IMR-90 (cell line): Measurements from ENCODE around the gene EBF4. TPM values are rescaled to one million over a fixed set of nuclear protein-coding genes. Genes with fewer than 3 reads are reported as not detected.

Experiments used
- ATAC-seq: fragments of 200-7000 bp; cut with Tn5 transposase; 2 replicates; pipeline ENCODE4 v1.9.1; 2020; ENCODE audit warnings: low read depth, mild to moderate bottlenecking, moderate library complexity
- BruUV-seq: library from RNA; stranded (reverse); fragments of 400-500 nt; replicated peaks from 2 replicates; lab custom pipeline; 2021; lab: Mats Ljungman, UMichigan
- CTCF ChIA-PET: fragments of 300-600 bp; formaldehyde crosslinking; extraction: SDS; loops from one replicate; lab custom pipeline; 2021; ENCODE audit warnings: antibody characterized with exemption; lab: Yijun Ruan, JAX
- POLR2A ChIA-PET: fragments of 300-600 bp; sonication (Branson Sonifier 250); formaldehyde crosslinking; loops from one replicate; lab custom pipeline; 2022; ENCODE audit warnings: antibody characterized with exemption; ENCODE audit not compliant: unreplicated experiment; lab: Charles Lee
- DNase-seq: peaks from one replicate; pipeline ENCODE4 v3.0.0; 2013
- H2AFZ ChIP-seq: replicated peaks from 2 replicates; pipeline ENCODE3; 2013; ENCODE audit warnings: low read length, mild to moderate bottlenecking; ENCODE audit not compliant: poor library complexity
- H2AK5ac ChIP-seq: 2 replicates; pipeline ENCODE4 v1.6.1; 2013; ENCODE audit warnings: low read depth, low read length, inconsistent platforms
- H2AK9ac ChIP-seq: replicated peaks from 2 replicates; pipeline ENCODE3; 2013; ENCODE audit warnings: mild to moderate bottlenecking, low read depth, low read length, moderate library complexity; ENCODE audit not compliant: poor library complexity
- H2BK120ac ChIP-seq: 2 replicates; pipeline ENCODE4 v1.6.1; 2013; ENCODE audit warnings: low read depth, low read length, inconsistent platforms
- H2BK15ac ChIP-seq: 3 replicates; pipeline ENCODE4 v1.6.1; 2013; ENCODE audit warnings: low read depth, low read length, inconsistent platforms
- H2BK20ac ChIP-seq: 2 replicates; pipeline ENCODE4 v1.6.1; 2013; ENCODE audit warnings: low read depth, mild to moderate bottlenecking, inconsistent platforms, low read length, moderate library complexity
- H2BK5ac ChIP-seq: 2 replicates; pipeline ENCODE4 v1.6.1; 2013; ENCODE audit warnings: mild to moderate bottlenecking, low read depth, low read length, inconsistent platforms; ENCODE audit not compliant: poor library complexity, severe bottlenecking
- H3K14ac ChIP-seq: replicated peaks from 2 replicates; pipeline ENCODE4 v1.6.1; 2013; ENCODE audit warnings: low read depth, low read length, inconsistent platforms
- H3K18ac ChIP-seq: 2 replicates; pipeline ENCODE4 v1.6.1; 2013; ENCODE audit warnings: low read depth, low read length, control low read depth
- H3K23ac ChIP-seq: 2 replicates; pipeline ENCODE4 v1.6.1; 2013; ENCODE audit warnings: low read depth, low read length, inconsistent platforms
- H3K27ac ChIP-seq: 2 replicates; pipeline ENCODE4 v1.5.1; 2013; ENCODE audit warnings: mild to moderate bottlenecking, control low read depth, low read length; ENCODE audit not compliant: insufficient read depth
- H3K27me3 ChIP-seq: 2 replicates; pipeline ENCODE4 v1.6.1; 2013; ENCODE audit warnings: low read length; ENCODE audit not compliant: control insufficient read depth, insufficient read depth
- H3K36me3 ChIP-seq: 2 replicates; pipeline ENCODE4 v1.6.1; 2013; ENCODE audit warnings: low read length, mixed read lengths; ENCODE audit not compliant: control insufficient read depth, insufficient read depth
- H3K4ac ChIP-seq: 2 replicates; pipeline ENCODE4 v1.6.1; 2013; ENCODE audit warnings: low read depth, low read length, inconsistent platforms
- H3K4me1 ChIP-seq: 2 replicates; pipeline ENCODE4 v1.6.1; 2013; ENCODE audit warnings: low read length, mixed read lengths; ENCODE audit not compliant: control insufficient read depth, insufficient read depth
- H3K4me2 ChIP-seq: 2 replicates; pipeline ENCODE4 v1.6.1; 2013; ENCODE audit warnings: low read depth, mild to moderate bottlenecking, control low read depth, low read length, moderate library complexity
- H3K4me3 ChIP-seq: 2 replicates; pipeline ENCODE4 v1.5.1; 2013; ENCODE audit warnings: low read depth, mild to moderate bottlenecking, control low read depth, low read length, moderate library complexity; ENCODE audit not compliant: insufficient read depth
- H3K56ac ChIP-seq: 2 replicates; pipeline ENCODE4 v1.6.1; 2013; ENCODE audit warnings: low read length, inconsistent platforms; ENCODE audit not compliant: insufficient read depth; ENCODE audit errors: extremely low read depth
- H3K79me1 ChIP-seq, 2 experiments: 2 replicates each; pipeline ENCODE4 v1.6.1; 2013; ENCODE audit warnings: low read length in 2 of 2, inconsistent platforms in 1 of 2, low read depth in 1 of 2
- H3K9ac ChIP-seq: 2 replicates; pipeline ENCODE4 v1.6.1; 2013; ENCODE audit warnings: low read depth, low read length, control low read depth
- H3K9me1 ChIP-seq: 2 replicates; pipeline ENCODE4 v1.6.1; 2013; ENCODE audit warnings: low read length, inconsistent platforms; ENCODE audit not compliant: insufficient read depth
- H3K9me3 ChIP-seq: 2 replicates; pipeline ENCODE4 v1.6.1; 2013; ENCODE audit warnings: low read length; ENCODE audit not compliant: control insufficient read depth, insufficient read depth
- H4K20me1 ChIP-seq: 2 replicates; pipeline ENCODE4 v1.6.1; 2013; ENCODE audit warnings: low read length, inconsistent platforms; ENCODE audit not compliant: insufficient read depth
- H4K5ac ChIP-seq: 2 replicates; pipeline ENCODE4 v1.6.1; 2013; ENCODE audit warnings: mild to moderate bottlenecking, low read depth, low read length, control low read depth
- H4K8ac ChIP-seq, 2 experiments: 2 replicates each; pipeline ENCODE4 v1.6.1; 2013; ENCODE audit warnings: low read depth in 2 of 2, low read length in 2 of 2, control low read depth in 1 of 2, inconsistent platforms in 1 of 2
- H4K91ac ChIP-seq: 2 replicates; pipeline ENCODE4 v1.6.1; 2013; ENCODE audit warnings: low read depth, low read length, inconsistent platforms; ENCODE audit not compliant: insufficient read depth
- CEBPB ChIP-seq: IDR thresholded peaks from 2 replicates; pipeline ENCODE4 v1.6.1; 2012; ENCODE audit warnings: low read depth, low read length, improper control_type of control experiment
- CHD1 ChIP-seq: IDR thresholded peaks from 2 replicates; pipeline ENCODE4 v1.6.1; 2012; ENCODE audit warnings: low read depth, low read length, improper control_type of control experiment
- CTCF ChIP-seq: conservative IDR thresholded peaks from 2 replicates; pipeline ENCODE4 v1.5.1; 2012; ENCODE audit warnings: mild to moderate bottlenecking, low read depth, low read length, improper control_type of control experiment
- ELK1 ChIP-seq: fragments of 150-350 bp; IDR thresholded peaks from 2 replicates; pipeline ENCODE4 v1.6.1; 2016; ENCODE audit warnings: low read depth, mild to moderate bottlenecking, low read length, moderate library complexity, borderline replicate concordance
- FOS ChIP-seq: fragments of 150-350 bp; IDR thresholded peaks from 2 replicates; pipeline ENCODE4 v1.6.1; 2016; ENCODE audit warnings: low read depth, low read length
- MAFK ChIP-seq: IDR thresholded peaks from 2 replicates; pipeline ENCODE4 v1.6.1; 2012; ENCODE audit warnings: low read depth, low read length, improper control_type of control experiment
- MAZ ChIP-seq: IDR thresholded peaks from 2 replicates; pipeline ENCODE4 v1.6.1; 2012; ENCODE audit warnings: low read depth, mild to moderate bottlenecking, low read length, improper control_type of control experiment, moderate library complexity, borderline replicate concordance
- MXI1 ChIP-seq: IDR thresholded peaks from 2 replicates; pipeline ENCODE4 v1.6.1; 2012; ENCODE audit warnings: low read depth, mild to moderate bottlenecking, low read length, moderate library complexity, borderline replicate concordance
- NFE2L2 ChIP-seq: fragments of 150-350 bp; IDR thresholded peaks from 2 replicates; pipeline ENCODE4 v1.6.1; 2016; ENCODE audit warnings: low read depth, mild to moderate bottlenecking, low read length
- POLR2A ChIP-seq: IDR thresholded peaks from 2 replicates; pipeline ENCODE4 v1.6.1; 2012; ENCODE audit warnings: mild to moderate bottlenecking, low read depth, low read length
- RCOR1 ChIP-seq: IDR thresholded peaks from 2 replicates; pipeline ENCODE4 v1.6.1; 2012; ENCODE audit warnings: mild to moderate bottlenecking, low read length, improper control_type of control experiment; ENCODE audit not compliant: insufficient replicate concordance
- RFX5 ChIP-seq: IDR thresholded peaks from 2 replicates; pipeline ENCODE4 v1.8.0; 2012; ENCODE audit warnings: low read depth, mild to moderate bottlenecking, low read length, moderate library complexity
- SMC3 ChIP-seq: fragments of 150-350 bp; IDR thresholded peaks from 2 replicates; pipeline ENCODE4 v1.6.1; 2016; ENCODE audit warnings: low read depth, mild to moderate bottlenecking, antibody characterized with exemption, low read length, moderate library complexity
- WGBS, 2 experiments: methylation state at CpG; one replicate each; pipeline versions ENCODE4 v1.1.5 to v1.1.7; 2013; ENCODE audit warnings: missing lambda C conversion rate in 2 of 2; ENCODE audit not compliant: insufficient read length in 1 of 2; ENCODE audit errors: extremely low coverage in 2 of 2; 5-methylcytosine and 5-hydroxymethylcytosine counted together
- dilution Hi-C: fragments of 300-500 bp; cut with HindIII; formaldehyde crosslinking; loops from one replicate; pipeline ENCODE4 v1.14.3; 2018; ENCODE audit warnings: low sequenced_read_pairs; ENCODE audit not compliant: unreplicated experiment
- in situ Hi-C: fragments of 300-500 bp; cut with MboI; formaldehyde crosslinking; loops from 3 replicates; pipeline ENCODE4 v1.14.3; 2019; ENCODE audit warnings: low sequenced_read_pairs, inconsistent platforms, mixed read lengths
- intact Hi-C: fragments of 100-400 bp; cut with micrococcal nuclease; formaldehyde crosslinking; loops from 2 replicates; pipeline ENCODE4 v1.10.0; 2022
- polyA plus RNA-seq, 3 experiments: library from polyadenylated mRNA; depleted of rRNA; stranded (reverse); fragments of >200 nt; gene quantifications; 2 replicates each; pipeline ENCODE4 v1.2.3, GENCODE V29; 2012; ENCODE audit warnings: low replicate concordance in 1 of 3
- total RNA-seq: library from RNA; depleted of rRNA; stranded (reverse); fragments of >200 nt; gene quantifications from 2 replicates; pipeline ENCODE4 v1.2.3, GENCODE V29; 2012

The EBF4 gene
- total and polyA plus RNA-seq, 2 of the 4 experiments (the other 2 are of a cell fraction) = 0.18 to 1.1 TPM

- H3K18ac ChIP-seq = no peak overlapping the region
Measured at GRCh38 chr20:2654384-2654822, 38.2 kb upstream of the EBF4 start.

More at GRCh38 chr20:2654384-2654822, 38.2 kb upstream of the EBF4 start:
- Histone ChIP-seq H3K9ac (0 out of 2 replicates have a peak overlapping the region, but pooled peaks have one; percentile 95), H3K36me3 (peaks cover 55% of the 10 kb centered on the region), H3K14ac (peak overlapping the region; percentile 87; the same call in 1 of the 2 replicates), H2BK20ac (no peak overlapping the region), H2AK9ac (peak overlapping the region; percentile 76), H3K9me3 (no peaks in the 10 kb centered on the region), H3K27me3 (no peaks in the 10 kb centered on the region), H3K23ac (peak overlapping the region; percentile 92), H3K9me1 (peaks cover 16% of the 10 kb centered on the region), H3K79me1 (peaks cover 28 to 60% of the 10 kb centered on the region in 2 experiments), H3K4me3 (peak overlapping the region; percentile 90; the same call in 1 of the 2 replicates), H4K8ac (0 out of 4 replicates have a peak overlapping the region, but pooled peaks of 1 of the 2 experiments have one; percentile 2), H3K4me2 (peak overlapping the region; percentile 89; the same call in 1 of the 2 replicates), H2BK120ac (no peak overlapping the region), H3K27ac (no peak overlapping the region), H4K5ac (no peak overlapping the region), H3K4me1 (peaks cover 5% of the 10 kb centered on the region), H2AFZ (peak overlapping the region; percentile 52), H2AK5ac (no peak overlapping the region), H3K4ac (peak overlapping the region; percentile 23; the same call in 1 of the 2 replicates), H2BK15ac (no peak overlapping the region), H2BK5ac (no peak overlapping the region), H4K91ac (no peak overlapping the region), H4K20me1 (peaks cover 57% of the 10 kb centered on the region), H3K56ac (no peak overlapping the region)
- ChIA-PET CTCF (no interaction called here), POLR2A (no interaction called here)
- ATAC-seq (no peak), DNase-seq (no peak)
- dilution Hi-C loops (no loop called here), in situ Hi-C loops (no loop called here), intact Hi-C loops (no loop called here)
- BruUV-seq = no TSS peak
- no peak for TF ChIP-seq RCOR1
- TF ChIP-seq POLR2A = no peak
- TF ChIP-seq MXI1 = no peak
- no peak for TF ChIP-seq ELK1
- TF ChIP-seq MAZ = no peak
- no peak for TF ChIP-seq FOS
- no peak for TF ChIP-seq CEBPB
- TF ChIP-seq SMC3 = no peak
- TF ChIP-seq CTCF = no peak
- no peak for TF ChIP-seq NFE2L2
- TF ChIP-seq CHD1 = no peak
- TF ChIP-seq MAFK = no peak
- TF ChIP-seq RFX5 = no peak
- 95% methylated on average over 5 of the region's 9 CpGs; no CpG with 5 or more reads in 1 of the 2 experiments for WGBS, 2 experiments
